GM12864 (cell line): ENCODE data around the gene COX4I1.

Experiments used
- DNase-seq: peaks from one replicate; pipeline ENCODE4 v3.0.0-alpha.2; 2011; ENCODE audit warnings: low read depth
- H3K4me3 ChIP-seq: 2 replicates; pipeline ENCODE4 v1.5.1; 2011; ENCODE audit warnings: mild to moderate bottlenecking, low read depth, low read length, control low read depth
- CTCF ChIP-seq: IDR thresholded peaks from 2 replicates; pipeline ENCODE4 v1.5.1; 2011; ENCODE audit warnings: low read depth, mild to moderate bottlenecking, moderate library complexity, low read length, control low read depth, inconsistent platforms; ENCODE audit errors: missing control alignments

Gene COX4I1

GRCh38 chr16:85759136-85759535, 40.4 kb upstream of the COX4I1 start:
- DNase-seq, result no peak
- H3K4me3 ChIP-seq, result no peak overlapping the region
- no peak for TF ChIP-seq CTCF

- TF ChIP-seq CTCF, result peak; percentile 80
- no peak for DNase-seq
- H3K4me3 ChIP-seq, result no peak overlapping the region
Observed at GRCh38 chr16:85759631-85760419, 39.7 kb upstream of the COX4I1 start.

- no peak overlapping the region for H3K4me3 ChIP-seq
- no peak for DNase-seq
- no peak for TF ChIP-seq CTCF
Observed at GRCh38 chr16:85761861-85762260, 37.6 kb upstream of the COX4I1 start.

- no peak for DNase-seq
- TF ChIP-seq CTCF, result no peak
- H3K4me3 ChIP-seq, result no peak overlapping the region
Observed at GRCh38 chr16:85762970-85763369, 36.5 kb upstream of the COX4I1 start.

GRCh38 chr16:85763616-85764015, 35.9 kb upstream of the COX4I1 start:
- TF ChIP-seq CTCF, result no peak
- DNase-seq, result no peak
- no peak overlapping the region for H3K4me3 ChIP-seq

- no peak overlapping the region for H3K4me3 ChIP-seq
- DNase-seq, result no peak
- TF ChIP-seq CTCF, result no peak
Observed at GRCh38 chr16:85765211-85765610, 34.3 kb upstream of the COX4I1 start.

- DNase-seq, result no peak
- TF ChIP-seq CTCF, result no peak
- no peak overlapping the region for H3K4me3 ChIP-seq
Observed at GRCh38 chr16:85765767-85766166, 33.7 kb upstream of the COX4I1 start.
